ENCODE results near the gene CRYL1.

DNA sequence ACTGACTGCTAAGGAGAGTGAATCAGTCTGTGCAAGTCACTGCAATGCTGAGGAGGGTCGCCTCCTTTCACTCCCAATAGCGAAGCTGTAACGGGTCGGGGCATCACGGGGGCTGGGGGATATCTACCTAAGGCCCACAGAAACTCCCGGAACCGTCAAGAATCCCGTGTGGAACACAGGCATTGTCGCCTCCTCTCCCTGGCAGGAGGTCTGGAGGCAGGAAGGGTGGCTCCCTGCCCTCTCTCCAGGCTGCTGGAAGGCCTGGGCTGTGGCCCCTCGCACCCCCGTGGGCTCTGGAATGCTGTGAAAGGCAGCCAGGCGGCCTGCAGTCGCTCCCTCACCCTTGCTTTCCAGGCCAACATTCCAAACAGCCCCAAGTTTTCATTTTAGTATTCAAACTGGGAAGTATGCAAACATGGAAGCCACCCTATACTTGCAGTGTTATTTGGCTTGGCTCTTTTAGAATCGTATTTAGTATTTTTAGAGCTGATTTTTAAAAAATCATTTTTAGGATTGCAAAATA, 109.4 kb downstream of the CRYL1 start:
- no peak for TF ChIP-seq CTCF (IDR thresholded peaks at IDR 0.05)
- no peak for TF ChIP-seq ZFX (IDR thresholded peaks at IDR 0.05; ENCODE audit: borderline replicate concordance)
